Activated naive CD8-positive, alpha-beta T cell treated with anti-CD3 and anti-CD28 coated beads, Interleukin-2, amount 10 ng/mL, durations not matched to agents 7 days and 5 days (primary cell): ENCODE results near the gene TRIM73. TPM values are rescaled to one million over a fixed set of nuclear protein-coding genes. Genes with fewer than 3 reads are reported as not detected.
"Not testable (repeated sequence)": the region's sequence is repeated elsewhere in the genome, so short reads cannot be mapped to it uniquely, and the experiment has no call there.

Experiments used
- ATAC-seq: fragments of 150-1000 bp; cut with Tn5 transposase; one replicate; pipeline ENCODE4 v1.10.0; 2021; ENCODE audit warnings: low read depth, moderate library complexity
- POLR2A ChIA-PET: fragments of 350-600 bp; sonication (Branson Sonifier 250); formaldehyde crosslinking; loops from one replicate; lab custom pipeline; 2021; ENCODE audit warnings: antibody characterized with exemption; lab: Charles Lee
- DNase-seq: peaks from one replicate; pipeline ENCODE4 v3.0.0; 2021
- H3K27ac Mint-ChIP-seq: one replicate; pipeline ENCODE4 v1.8.0; 2022; ENCODE audit warnings: mild to moderate bottlenecking, mixed read lengths
- H3K27me3 Mint-ChIP-seq: one replicate; pipeline ENCODE4 v1.8.0; 2022; ENCODE audit warnings: mild to moderate bottlenecking, moderate library complexity, mixed read lengths
- H3K36me3 Mint-ChIP-seq: one replicate; pipeline ENCODE4 v1.8.0; 2021; ENCODE audit warnings: mild to moderate bottlenecking, mixed read lengths
- H3K4me1 Mint-ChIP-seq: one replicate; pipeline ENCODE4 v1.8.0; 2021; ENCODE audit warnings: mixed read lengths
- H3K4me3 Mint-ChIP-seq: one replicate; pipeline ENCODE4 v1.8.0; 2022; ENCODE audit warnings: mild to moderate bottlenecking, moderate library complexity, mixed read lengths
- H3K9me3 Mint-ChIP-seq: one replicate; pipeline ENCODE4 v1.8.0; 2021; ENCODE audit warnings: mixed read lengths
- total RNA-seq, 2 experiments: library from RNA; stranded (reverse); gene quantifications; one replicate each; pipeline ENCODE4 v1.2.3, GENCODE V29; 2021

The TRIM73 gene
- total RNA-seq, 2 experiments from 2014 or later, result 18.4 to 18.7 TPM

DNA sequence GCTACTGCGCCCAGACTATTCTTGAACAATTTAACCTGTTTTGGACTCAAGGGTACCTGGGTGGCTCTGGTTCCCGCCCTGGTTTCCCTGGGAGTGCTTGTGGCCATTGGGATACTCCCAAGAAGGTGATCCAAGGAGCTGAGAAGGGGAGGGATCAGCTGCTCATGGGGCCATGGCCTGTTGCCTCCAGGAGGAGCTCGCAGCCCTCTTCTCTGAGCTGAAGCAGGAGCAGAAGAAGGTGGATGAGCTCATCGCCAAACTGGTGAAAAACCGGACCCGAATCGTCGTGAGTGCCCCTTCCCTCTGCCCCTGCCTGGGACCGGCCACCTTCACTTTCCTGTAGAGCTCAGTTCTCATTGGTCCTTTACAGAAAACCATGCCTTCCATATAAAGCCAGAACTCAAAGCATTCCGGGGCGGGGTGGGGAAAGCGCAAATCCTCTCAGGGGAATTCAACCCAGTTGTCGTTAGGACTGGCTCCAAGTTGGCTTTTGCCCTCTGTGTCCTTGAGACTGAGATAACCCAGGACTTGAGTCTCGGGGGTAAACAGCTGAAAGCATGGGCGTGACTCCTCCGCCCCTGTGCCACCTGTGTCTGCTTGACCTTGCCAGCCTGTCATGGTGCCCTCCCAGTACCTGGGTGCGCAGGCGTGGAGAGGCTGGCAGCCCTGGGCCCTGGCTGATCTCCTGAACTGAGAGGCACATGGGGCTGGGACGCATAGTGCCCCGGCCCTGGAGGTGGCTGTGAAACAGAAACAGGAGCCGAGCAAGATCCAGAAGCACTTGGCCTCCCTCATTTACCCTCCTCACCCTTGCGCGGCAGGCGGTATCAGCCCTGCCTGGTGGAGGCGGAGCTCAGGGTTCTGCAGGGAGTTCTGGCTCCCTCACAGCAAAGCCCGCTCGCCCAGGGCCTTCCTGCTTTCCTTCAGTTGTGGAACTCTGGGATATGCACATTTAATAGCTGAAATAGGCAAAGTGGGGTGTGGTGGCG, 8.3 kb downstream of the TRIM73 start:
- POLR2A ChIA-PET, ATAC-seq, H3K27ac Mint-ChIP-seq, DNase-seq, H3K27me3 Mint-ChIP-seq, H3K4me1 Mint-ChIP-seq, H3K4me3 Mint-ChIP-seq, H3K36me3 Mint-ChIP-seq, H3K9me3 Mint-ChIP-seq: not testable (repeated sequence)

DNA sequence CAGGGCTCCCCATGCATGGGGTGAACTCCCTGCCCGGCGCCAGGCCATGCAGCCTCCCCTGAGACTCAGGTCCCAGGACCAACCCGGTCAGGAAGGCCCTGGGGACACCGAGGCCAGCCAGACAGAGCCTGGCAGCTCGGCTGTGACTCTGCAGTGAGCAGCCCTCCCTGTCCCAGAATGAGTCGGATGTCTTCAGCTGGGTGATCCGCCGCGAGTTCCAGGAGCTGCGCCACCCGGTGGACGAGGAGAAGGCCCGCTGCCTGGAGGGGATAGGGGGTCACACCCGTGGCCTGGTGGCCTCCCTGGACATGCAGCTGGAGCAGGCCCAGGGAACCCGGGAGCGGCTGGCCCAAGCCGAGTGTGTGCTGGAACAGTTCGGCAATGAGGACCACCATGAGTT, 9.2 kb downstream of the TRIM73 start:
- H3K27me3 Mint-ChIP-seq, H3K27ac Mint-ChIP-seq, POLR2A ChIA-PET, H3K4me1 Mint-ChIP-seq, H3K9me3 Mint-ChIP-seq, DNase-seq, H3K4me3 Mint-ChIP-seq, H3K36me3 Mint-ChIP-seq: not testable (repeated sequence)
- ATAC-seq, result peak; percentile 29

DNA sequence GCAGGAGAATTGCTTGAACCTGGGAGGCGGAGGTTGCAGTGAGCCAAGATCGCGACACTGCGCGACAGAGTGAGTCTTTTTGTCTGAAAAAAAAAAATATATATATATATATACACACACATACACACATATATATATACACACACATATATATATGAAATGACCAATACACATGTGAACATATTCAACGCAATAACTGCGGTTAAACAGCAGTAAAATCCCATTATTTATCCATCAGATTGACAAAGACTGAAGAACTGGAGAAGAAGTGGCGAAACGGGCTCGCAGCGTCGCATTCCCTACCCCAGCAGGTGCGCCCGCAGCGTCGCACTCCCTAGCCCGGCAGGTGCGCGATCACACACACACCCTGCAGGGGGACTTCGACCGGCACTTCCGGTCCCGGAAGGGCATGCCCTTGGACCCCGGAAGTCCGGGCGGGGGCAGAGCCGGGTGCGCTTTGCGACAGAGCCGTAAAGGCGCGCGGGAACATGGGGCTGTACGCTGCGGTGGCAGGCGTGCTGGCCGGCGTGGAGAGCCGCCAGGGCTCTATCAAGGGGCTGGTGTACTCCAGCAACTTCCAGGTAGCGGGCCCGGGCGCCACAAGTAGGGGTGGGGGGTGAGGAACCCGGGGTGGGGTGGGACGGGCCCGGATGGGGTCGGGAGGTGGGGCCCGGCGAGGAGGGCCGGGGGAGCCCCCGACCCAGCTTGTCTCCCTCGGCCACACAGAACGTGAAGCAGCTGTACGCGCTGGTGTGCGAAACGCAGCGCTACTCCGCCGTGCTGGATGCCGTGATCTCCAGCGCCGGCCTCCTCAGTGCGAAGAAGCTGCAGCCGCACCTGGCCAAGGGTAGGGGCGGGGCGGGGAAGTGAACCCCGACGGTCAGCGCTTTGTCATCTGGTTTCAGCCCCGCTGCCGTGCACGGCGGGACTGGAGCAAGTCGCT, 14.7 kb downstream of the TRIM73 start:
- Mint-ChIP-seq H3K4me3 (peak overlapping the region; percentile 63), H3K27ac (peak overlapping the region; percentile 60)
- H3K27me3 Mint-ChIP-seq, H3K4me1 Mint-ChIP-seq, POLR2A ChIA-PET, H3K9me3 Mint-ChIP-seq, H3K36me3 Mint-ChIP-seq: not testable (repeated sequence)
- ATAC-seq (peak; percentile 93), DNase-seq (peak; percentile 47)

DNA sequence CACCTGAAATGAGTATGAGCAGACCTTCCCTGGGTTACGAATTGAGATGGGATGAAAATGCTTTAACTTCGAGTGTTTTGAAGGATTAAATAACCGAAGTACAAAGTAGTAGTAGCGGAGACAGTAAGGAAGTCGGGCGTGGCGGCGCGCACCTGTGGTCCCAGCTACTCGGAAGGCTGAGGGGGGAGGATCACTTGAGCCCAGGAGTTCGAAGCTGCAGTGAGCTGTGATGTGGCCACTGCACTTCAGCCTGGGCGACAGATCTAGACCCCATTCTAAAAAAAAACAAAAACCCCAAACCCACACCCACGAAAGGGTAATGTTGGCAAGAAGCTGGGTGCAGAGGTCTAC, 15.4 kb downstream of the TRIM73 start:
- DNase-seq, H3K4me1 Mint-ChIP-seq, H3K4me3 Mint-ChIP-seq, H3K36me3 Mint-ChIP-seq, H3K27me3 Mint-ChIP-seq, H3K27ac Mint-ChIP-seq, POLR2A ChIA-PET, H3K9me3 Mint-ChIP-seq: not testable (repeated sequence)
- ATAC-seq, result peak; percentile 4

DNA sequence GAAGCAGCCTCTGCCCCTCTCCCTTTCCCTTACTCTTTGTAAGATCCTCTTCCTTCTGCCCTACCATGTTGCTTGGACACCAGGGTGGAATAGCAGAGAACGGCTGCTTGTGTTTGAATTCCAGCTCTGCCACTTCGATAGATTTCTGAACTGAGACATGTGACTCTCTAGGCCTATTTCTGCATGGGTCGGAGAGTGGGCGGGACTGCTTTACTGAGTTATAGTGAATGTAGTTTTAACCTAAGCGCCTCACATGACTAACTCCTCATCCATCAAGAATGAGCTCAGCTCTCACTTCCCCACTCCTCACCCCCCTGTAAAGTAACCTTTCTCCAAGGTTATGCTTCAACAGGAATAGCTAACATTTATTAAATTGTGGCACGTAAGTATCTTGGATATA, 18.8 kb downstream of the TRIM73 start:
- H3K9me3 Mint-ChIP-seq, DNase-seq, POLR2A ChIA-PET, ATAC-seq, H3K4me3 Mint-ChIP-seq, H3K27ac Mint-ChIP-seq, H3K36me3 Mint-ChIP-seq, H3K4me1 Mint-ChIP-seq, H3K27me3 Mint-ChIP-seq: not testable (repeated sequence)

DNA sequence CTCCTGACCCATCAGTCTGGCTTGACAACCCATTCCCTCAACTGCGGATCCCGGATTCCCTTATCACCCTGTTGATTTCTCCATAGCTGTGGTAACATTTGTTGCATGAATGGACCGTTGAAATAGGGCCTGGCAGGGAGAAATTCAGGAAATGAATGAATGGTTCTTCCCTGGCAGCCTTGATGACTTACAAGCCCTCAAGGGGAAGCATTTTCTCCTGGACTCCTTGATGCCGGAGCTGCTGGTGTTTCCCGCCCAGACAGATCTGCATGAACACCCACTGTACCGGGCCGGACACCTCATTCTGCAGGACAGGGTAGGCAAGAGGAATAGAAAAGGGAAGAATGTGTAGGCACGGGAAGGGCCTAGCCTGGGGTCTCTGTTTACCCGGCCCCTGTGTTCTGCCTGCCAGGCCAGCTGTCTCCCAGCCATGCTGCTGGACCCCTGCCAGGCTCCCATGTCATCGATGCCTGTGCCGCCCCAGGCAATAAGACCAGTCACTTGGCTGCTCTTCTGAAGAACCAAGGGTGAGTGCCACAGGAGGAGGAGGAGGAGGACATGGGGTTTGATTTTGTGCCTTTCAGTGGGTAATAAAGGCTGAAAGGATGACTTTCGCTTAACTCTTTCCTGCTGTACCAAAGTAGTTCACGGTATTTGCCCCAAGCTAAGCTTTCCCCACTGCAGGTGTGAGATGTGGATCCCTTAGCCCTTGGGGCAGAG, 19.4 kb downstream of the TRIM73 start:
- H3K4me3 Mint-ChIP-seq, H3K4me1 Mint-ChIP-seq, DNase-seq, H3K27ac Mint-ChIP-seq, H3K36me3 Mint-ChIP-seq, H3K9me3 Mint-ChIP-seq, ATAC-seq, H3K27me3 Mint-ChIP-seq, POLR2A ChIA-PET: not testable (repeated sequence)

DNA sequence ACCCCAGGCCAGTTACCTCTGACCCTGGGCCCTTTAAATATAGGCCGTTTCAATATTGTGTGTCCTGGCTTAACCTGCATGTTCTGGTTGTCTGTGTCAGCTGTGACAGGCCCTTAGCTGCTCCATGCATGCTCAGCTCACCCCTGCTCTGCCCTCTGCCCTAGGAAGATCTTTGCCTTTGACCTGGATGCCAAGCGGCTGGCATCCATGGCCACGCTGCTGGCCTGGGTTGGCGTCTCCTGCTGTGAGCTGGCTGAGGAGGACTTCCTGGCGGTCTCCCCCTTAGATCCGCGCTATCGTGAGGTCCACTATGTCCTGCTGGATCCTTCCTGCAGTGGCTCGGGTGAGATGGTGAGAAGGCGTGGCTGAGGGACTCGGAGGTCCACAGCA, 20.0 kb downstream of the TRIM73 start:
- H3K27ac Mint-ChIP-seq, H3K4me3 Mint-ChIP-seq, H3K9me3 Mint-ChIP-seq, H3K36me3 Mint-ChIP-seq, H3K27me3 Mint-ChIP-seq, DNase-seq, POLR2A ChIA-PET, H3K4me1 Mint-ChIP-seq, ATAC-seq: not testable (repeated sequence)

DNA sequence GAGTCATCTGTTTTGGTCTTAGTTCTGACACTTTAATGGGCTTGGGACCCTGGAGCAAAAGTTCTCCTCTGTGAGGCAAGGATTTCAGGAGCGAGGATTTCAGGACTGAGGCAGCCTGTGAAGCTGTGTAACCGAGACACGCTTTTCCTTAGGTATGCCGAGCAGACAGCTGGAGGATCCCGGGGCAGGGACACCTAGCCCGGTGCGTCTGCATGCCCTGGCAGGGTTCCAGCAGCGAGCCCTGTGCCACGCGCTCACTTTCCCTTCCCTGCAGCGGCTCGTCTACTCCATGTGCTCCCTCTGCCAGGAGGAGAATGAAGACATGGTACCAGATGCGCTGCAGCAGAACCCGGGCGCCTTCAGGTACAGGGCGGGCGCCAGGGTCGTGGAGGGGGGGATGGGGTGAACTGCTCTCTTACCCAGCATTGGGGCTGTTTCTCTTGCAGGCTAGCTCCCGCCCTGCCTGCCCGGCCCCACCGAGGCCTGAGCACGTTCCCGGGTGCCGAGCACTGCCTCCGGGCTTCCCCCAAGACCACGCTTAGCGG, 20.5 kb downstream of the TRIM73 start:
- ATAC-seq, H3K27me3 Mint-ChIP-seq, H3K27ac Mint-ChIP-seq, POLR2A ChIA-PET, H3K4me3 Mint-ChIP-seq, H3K9me3 Mint-ChIP-seq, H3K4me1 Mint-ChIP-seq, DNase-seq, H3K36me3 Mint-ChIP-seq: not testable (repeated sequence)

DNA sequence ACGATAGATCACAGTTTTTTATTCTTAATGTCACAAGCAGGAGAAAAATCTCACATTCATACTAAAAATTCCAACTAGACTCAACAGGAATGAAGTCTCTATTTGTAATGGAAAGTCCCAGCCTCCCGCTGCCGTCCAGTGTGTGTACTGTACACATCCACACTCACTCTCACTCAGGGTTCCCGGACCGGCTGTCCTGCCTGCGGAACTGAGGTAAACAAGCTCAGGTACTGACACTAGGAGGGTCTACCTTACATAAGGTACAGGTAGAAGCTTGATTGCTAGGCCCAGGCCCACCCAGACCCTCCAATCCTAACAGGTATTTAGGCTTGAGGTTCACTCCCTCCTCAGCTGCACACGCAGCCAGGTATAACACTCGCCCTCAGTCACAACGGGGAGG, 21.4 kb downstream of the TRIM73 start:
- POLR2A ChIA-PET, H3K9me3 Mint-ChIP-seq, H3K4me3 Mint-ChIP-seq, ATAC-seq, H3K27me3 Mint-ChIP-seq, H3K27ac Mint-ChIP-seq, H3K36me3 Mint-ChIP-seq, H3K4me1 Mint-ChIP-seq, DNase-seq: not testable (repeated sequence)

DNA sequence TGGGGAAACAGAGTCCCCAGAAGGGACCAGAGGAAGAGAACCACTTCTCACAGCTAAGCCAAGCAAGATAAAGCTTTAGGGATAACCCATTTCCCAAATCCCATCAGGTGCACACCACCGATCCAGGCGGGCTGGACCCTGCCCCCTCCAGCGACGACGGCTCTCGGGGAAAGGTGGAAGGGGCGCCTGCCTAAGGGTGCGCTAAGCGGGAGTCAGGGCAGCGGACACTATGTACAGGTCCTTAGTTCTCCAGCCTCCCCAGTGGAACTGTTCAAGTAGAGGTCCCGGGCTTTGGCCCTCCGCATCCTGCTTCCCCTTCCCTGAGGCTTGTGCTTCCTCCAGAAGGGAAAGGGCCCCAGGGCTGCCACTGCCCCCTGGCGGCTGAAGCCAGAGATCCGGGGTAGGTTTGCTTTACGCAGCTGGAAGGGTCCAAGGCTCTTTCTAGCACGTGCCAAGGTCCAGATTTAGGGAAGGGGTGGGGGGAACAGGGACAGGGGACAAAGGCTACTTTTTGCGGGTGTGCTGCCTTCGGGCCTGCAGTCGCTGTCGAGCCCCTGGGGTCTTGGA, 22.9 kb downstream of the TRIM73 start:
- ATAC-seq, POLR2A ChIA-PET: not testable (repeated sequence)

DNA sequence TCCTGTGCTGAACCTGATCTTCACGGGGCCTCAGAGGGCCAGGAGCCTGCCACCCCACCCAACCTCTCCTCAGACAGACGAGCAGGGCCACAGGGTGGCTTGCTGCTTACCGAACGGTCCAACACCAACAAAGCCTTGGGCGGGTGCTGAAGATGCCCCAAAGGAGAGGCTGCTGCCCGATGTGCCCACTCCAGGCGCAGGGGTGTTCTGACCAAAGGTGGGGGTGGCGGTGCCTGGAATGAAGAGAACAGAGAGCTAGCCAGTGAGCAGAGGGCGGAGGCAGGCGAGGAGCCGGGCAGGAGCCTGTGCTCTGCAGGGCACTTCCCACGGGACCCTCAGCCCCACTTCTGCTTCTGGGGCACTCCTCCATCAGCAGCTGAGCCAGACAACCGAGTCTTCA, 23.8 kb downstream of the TRIM73 start:
- H3K9me3 Mint-ChIP-seq, H3K4me3 Mint-ChIP-seq, POLR2A ChIA-PET, DNase-seq, H3K4me1 Mint-ChIP-seq, ATAC-seq, H3K36me3 Mint-ChIP-seq, H3K27ac Mint-ChIP-seq, H3K27me3 Mint-ChIP-seq: not testable (repeated sequence)

More for the DNA sequence above, 22.9 kb downstream of the TRIM73 start:
- H3K9me3 Mint-ChIP-seq, H3K4me3 Mint-ChIP-seq, H3K36me3 Mint-ChIP-seq, H3K27me3 Mint-ChIP-seq, H3K4me1 Mint-ChIP-seq, H3K27ac Mint-ChIP-seq, DNase-seq: not testable (repeated sequence)

DNA sequence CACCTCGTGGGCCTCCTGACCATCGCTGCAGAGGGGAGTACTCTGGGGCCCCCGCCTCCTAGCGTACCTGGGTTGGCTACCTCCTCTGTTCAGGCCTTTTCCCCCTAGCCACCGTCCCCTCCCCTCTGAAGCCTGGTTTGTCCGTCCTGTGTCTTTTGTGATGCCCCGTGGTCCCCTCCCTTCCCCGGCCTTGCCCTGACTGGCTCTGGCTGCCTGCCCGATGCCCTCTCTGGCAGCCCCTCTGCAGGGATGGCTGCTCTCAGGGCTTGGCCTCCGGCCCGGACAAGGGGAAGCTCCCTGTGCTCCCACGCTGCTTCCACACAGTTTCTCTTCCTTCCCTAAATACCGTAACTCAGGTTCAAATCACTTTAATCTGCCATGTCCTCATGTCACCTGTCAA, 24.3 kb downstream of the TRIM73 start:
- H3K27ac Mint-ChIP-seq, H3K27me3 Mint-ChIP-seq, ATAC-seq, H3K4me1 Mint-ChIP-seq, POLR2A ChIA-PET, H3K9me3 Mint-ChIP-seq, H3K36me3 Mint-ChIP-seq, H3K4me3 Mint-ChIP-seq, DNase-seq: not testable (repeated sequence)

DNA sequence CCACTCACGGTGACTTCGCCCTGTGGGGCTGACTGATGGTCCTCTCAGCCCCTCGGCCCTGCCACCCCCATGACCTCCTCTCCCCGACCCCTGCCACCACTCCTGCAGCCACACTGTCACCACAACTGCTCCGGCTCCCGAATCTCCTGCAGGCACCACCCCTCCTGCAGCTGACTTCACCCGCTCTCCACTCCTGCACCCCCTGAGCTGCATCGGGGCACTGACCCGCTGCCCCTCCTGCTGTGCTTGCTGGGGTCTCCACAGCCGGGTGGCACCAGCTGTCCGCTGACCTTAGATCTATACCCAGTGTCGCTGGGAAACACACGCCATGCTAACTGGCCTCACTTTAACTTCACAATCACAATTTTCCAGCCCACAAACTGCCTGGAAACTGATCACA, 24.7 kb downstream of the TRIM73 start:
- ATAC-seq, H3K9me3 Mint-ChIP-seq, DNase-seq, H3K4me1 Mint-ChIP-seq, H3K27ac Mint-ChIP-seq, H3K4me3 Mint-ChIP-seq, H3K36me3 Mint-ChIP-seq, H3K27me3 Mint-ChIP-seq, POLR2A ChIA-PET: not testable (repeated sequence)
